Mucosa of descending colon (tissue), 3 donors: Measurements from ENCODE around the gene SORCS2. TPM values are rescaled to one million over a fixed set of nuclear protein-coding genes. Genes with fewer than 3 reads are reported as not detected.

ENCODE experiments used
- ATAC-seq: fragments of 200-7000 bp; cut with Tn5 transposase; one replicate; pipeline ENCODE4 v1.9.1; 2020; ENCODE audit warnings: mild to moderate bottlenecking, moderate library complexity
- DNase-seq, 3 donors: peaks; one replicate each; pipeline ENCODE4 v3.0.0-alpha.2; 2020
- H3K36me3 ChIP-seq: fragments of 200-600 bp; one replicate; pipeline ENCODE4 v1.8.0; 2021; ENCODE audit warnings: low read depth, mild to moderate bottlenecking
- H3K4me1 ChIP-seq: fragments of 200-600 bp; one replicate; pipeline ENCODE4 v1.8.0; 2021; ENCODE audit warnings: low read depth, mild to moderate bottlenecking
- H3K4me3 ChIP-seq: fragments of 200-600 bp; one replicate; pipeline ENCODE4 v1.8.0; 2021; ENCODE audit warnings: mild to moderate bottlenecking
- H3K9me3 ChIP-seq: fragments of 200-600 bp; one replicate; pipeline ENCODE4 v1.8.0; 2021; ENCODE audit warnings: mild to moderate bottlenecking
- intact Hi-C, 2 donors: fragments of 100-400 bp; cut with DNase I in 1 of 2; cut with micrococcal nuclease in 1 of 2; formaldehyde crosslinking; loops; one replicate each; pipeline versions ENCODE4 v1.11.0 to v1.11.1; 2022; cut with DNase I, micrococcal nuclease
- total RNA-seq, 3 donors: library from RNA; stranded (reverse); fragmentation: NEBNext Ultra II Directional in 2 of 3; extraction: Animal tissue kit (Norgen Biotek cat#: 25700) in 2 of 3; gene quantifications; one replicate each; pipeline versions ENCODE4 v1.2.1 to v1.2.4, GENCODE V29; 2021 to 2023
- TF ChIP-seq, protein P1 (sequence below): fragments of 200-600 bp; IDR thresholded peaks from one replicate; pipeline ENCODE4 v1.8.0; 2022; ENCODE audit warnings: antibody characterized with exemption, mild to moderate bottlenecking
- donor health status: DM: no; HTN: no; CAD: no; lungs with moderate emphysema.
- donor health status: DM: no; HTN: no; CAD: no.
- donor health status: DM: no; HTN: yes; CAD: no.

SORCS2 gene
- total RNA-seq, 3 donors from 2014 or later, result 0.20 to 3.1 (median 1.5) TPM

GRCh38 chr4:7328162-7328912, 136.0 kb downstream of the SORCS2 start:
- ATAC-seq, result no peak
- H3K4me3 ChIP-seq, result no peak overlapping the region
- intact Hi-C loops, result no loop called here
- no peaks in the 10 kb centered on the region for H3K36me3 ChIP-seq
- no peak for DNase-seq
- H3K9me3 ChIP-seq, result no peaks in the 10 kb centered on the region
- TF ChIP-seq, protein P1, sequence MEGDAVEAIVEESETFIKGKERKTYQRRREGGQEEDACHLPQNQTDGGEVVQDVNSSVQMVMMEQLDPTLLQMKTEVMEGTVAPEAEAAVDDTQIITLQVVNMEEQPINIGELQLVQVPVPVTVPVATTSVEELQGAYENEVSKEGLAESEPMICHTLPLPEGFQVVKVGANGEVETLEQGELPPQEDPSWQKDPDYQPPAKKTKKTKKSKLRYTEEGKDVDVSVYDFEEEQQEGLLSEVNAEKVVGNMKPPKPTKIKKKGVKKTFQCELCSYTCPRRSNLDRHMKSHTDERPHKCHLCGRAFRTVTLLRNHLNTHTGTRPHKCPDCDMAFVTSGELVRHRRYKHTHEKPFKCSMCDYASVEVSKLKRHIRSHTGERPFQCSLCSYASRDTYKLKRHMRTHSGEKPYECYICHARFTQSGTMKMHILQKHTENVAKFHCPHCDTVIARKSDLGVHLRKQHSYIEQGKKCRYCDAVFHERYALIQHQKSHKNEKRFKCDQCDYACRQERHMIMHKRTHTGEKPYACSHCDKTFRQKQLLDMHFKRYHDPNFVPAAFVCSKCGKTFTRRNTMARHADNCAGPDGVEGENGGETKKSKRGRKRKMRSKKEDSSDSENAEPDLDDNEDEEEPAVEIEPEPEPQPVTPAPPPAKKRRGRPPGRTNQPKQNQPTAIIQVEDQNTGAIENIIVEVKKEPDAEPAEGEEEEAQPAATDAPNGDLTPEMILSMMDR, result no peak
- H3K4me1 ChIP-seq, result no peaks in the 10 kb centered on the region

GRCh38 chr4:7328913-7329638, 136.7 kb downstream of the SORCS2 start:
- intact Hi-C loops, result no loop called here
- H3K36me3 ChIP-seq, result no peaks in the 10 kb centered on the region
- TF ChIP-seq, protein P1, result no peak
- H3K4me3 ChIP-seq, result no peak overlapping the region
- no peaks in the 10 kb centered on the region for H3K9me3 ChIP-seq
- peak; percentile 8 for ATAC-seq
- peak in 1 of 3 donors; percentile 56 for DNase-seq
- H3K4me1 ChIP-seq, result no peaks in the 10 kb centered on the region

- no peaks in the 10 kb centered on the region for H3K9me3 ChIP-seq
- H3K4me1 ChIP-seq, result no peaks in the 10 kb centered on the region
- TF ChIP-seq, protein P1, result no peak
- no peak for ATAC-seq
- H3K4me3 ChIP-seq, result no peak overlapping the region
- H3K36me3 ChIP-seq, result no peaks in the 10 kb centered on the region
- peak in 1 of 3 donors; percentile 18 for DNase-seq
- intact Hi-C loops, result no loop called here
These were observed 137.8 kb downstream of the SORCS2 start for GRCh38 chr4:7330031-7330596.

DNA sequence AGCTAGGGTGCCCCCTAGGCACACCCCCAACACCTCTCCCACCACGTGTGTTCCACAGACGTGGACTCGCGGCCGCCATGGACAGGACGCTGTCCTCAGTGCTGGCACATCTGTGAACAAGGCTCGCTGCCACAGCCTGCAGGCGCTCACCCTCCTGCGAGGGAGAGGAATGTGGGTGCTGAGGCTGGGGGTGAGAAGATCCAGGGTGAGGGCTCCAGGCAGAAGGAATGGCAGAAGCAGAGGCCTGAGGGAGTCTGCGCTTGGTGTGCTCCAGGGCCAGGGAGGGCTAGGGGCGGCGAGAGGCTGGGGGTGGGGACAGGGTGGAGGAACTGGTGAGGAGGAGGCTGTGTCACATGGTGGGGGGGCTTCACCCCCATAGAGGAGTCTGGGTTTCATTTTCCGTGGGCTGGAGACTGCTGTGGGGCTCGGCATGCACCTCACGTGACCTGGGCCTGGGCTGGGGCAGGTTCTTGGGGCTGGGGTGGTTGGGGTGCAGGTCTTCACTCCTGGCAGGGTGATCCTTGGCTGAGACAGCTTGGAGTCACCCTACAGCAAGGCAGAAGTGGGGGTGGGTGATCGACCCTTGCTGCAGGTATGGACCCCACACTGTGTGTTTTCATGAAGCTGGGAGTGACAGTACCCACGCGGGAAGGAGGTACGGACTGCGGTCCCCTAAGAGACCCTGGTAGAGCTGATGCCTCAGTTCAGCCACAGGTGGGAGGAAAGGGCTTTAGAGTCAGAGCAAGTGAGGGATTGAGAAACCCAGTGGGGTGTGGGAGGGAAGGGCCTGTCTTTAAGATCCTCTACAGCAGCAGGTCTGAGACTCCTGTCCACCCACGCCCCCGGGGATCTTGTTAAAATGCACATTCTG, 138.7 kb downstream of the SORCS2 start:
- Histone ChIP-seq H3K4me3 (no peak overlapping the region), H3K4me1 (no peaks in the 10 kb centered on the region), H3K9me3 (no peaks in the 10 kb centered on the region), H3K36me3 (no peaks in the 10 kb centered on the region)
- intact Hi-C loops, result no loop called here
- DNase-seq, result peak in 1 of 3 donors; percentile 45
- no peak for ATAC-seq
- TF ChIP-seq, protein P1, result no peak

DNA sequence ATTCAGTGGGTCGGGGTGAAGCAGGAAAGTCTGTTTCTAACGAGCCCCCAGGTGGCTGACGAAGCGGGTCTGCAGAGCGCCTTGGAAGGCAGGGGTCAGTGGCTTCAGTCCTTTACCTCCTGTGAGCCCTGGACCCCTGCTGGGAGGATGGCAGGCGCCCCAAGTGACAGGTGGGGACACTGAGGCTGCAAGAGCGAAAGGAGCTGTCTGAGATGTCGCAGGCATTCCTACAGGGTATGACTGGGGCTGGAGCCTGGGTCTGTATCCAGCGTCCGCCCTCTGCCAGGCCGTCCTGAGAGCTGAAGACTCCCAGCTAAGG, 139.3 kb downstream of the SORCS2 start:
- TF ChIP-seq, protein P1, result no peak
- Histone ChIP-seq H3K4me3 (no peak overlapping the region), H3K9me3 (no peaks in the 10 kb centered on the region), H3K4me1 (no peaks in the 10 kb centered on the region), H3K36me3 (no peaks in the 10 kb centered on the region)
- intact Hi-C loops, result no loop called here
- ATAC-seq, result no peak
- DNase-seq, result no peak
